ENCODE measurements around the gene IL1RAPL1. TPM values are rescaled to one million over a fixed set of nuclear protein-coding genes. Genes with fewer than 3 reads are reported as not detected.

Gene IL1RAPL1
- total RNA-seq, 5 donors from 2014 or later (not counting 1 experiment from before 2014, with no cell fraction given): not detected

GRCh38 chrX:29071525-29072320 is 484.5 kb downstream of the IL1RAPL1 start:
- H3K27me3 ChIP-seq (replicated peaks in 1 of 2; ENCODE audit: control insufficient read depth in 2 of 2, extremely low read depth in 1 of 2, insufficient read depth in 2 of 2, low read length in 1 of 2): no peaks in the 10 kb centered on the region
- WGBS (ENCODE audit: insufficient coverage): no CpG with 5 or more reads among the region's 5 CpGs
- Mint-ChIP-seq H3K27ac (no peak overlapping the region), H3K9me3 (peaks cover 0 to 3% (median 3%) of the 10 kb centered on the region in 3 donors), H3K4me1 (no peaks in the 10 kb centered on the region), H3K4me3 (no peak overlapping the region), H3K36me3 (no peaks in the 10 kb centered on the region), H3K27me3 (no peaks in the 10 kb centered on the region)
- no peaks in the 10 kb centered on the region for H3K4me1 ChIP-seq (ENCODE audit: control insufficient read depth in 1 of 2, extremely low read depth in 1 of 2, insufficient read depth in 2 of 2, low read length in 2 of 2)
- DNase-seq (no peak), ATAC-seq (replicated peaks in 1 of 4) (no peak)
- H3K4me3 ChIP-seq (ENCODE audit: control insufficient read depth in 1 of 2, extremely low read depth in 1 of 2, low read length in 1 of 2): no peak overlapping the region
- CTCF ChIA-PET: no interaction called here
- POLR2A ChIA-PET: no interaction called here
- no peak overlapping the region for H3K27ac ChIP-seq (ENCODE audit: low read length)
- no peaks in the 10 kb centered on the region for H3K36me3 ChIP-seq (ENCODE audit: control insufficient read depth in 2 of 2, extremely low read depth in 1 of 2, insufficient read depth in 1 of 2, low read length in 1 of 2)
- H3K9me3 ChIP-seq: no peaks in the 10 kb centered on the region

DNA sequence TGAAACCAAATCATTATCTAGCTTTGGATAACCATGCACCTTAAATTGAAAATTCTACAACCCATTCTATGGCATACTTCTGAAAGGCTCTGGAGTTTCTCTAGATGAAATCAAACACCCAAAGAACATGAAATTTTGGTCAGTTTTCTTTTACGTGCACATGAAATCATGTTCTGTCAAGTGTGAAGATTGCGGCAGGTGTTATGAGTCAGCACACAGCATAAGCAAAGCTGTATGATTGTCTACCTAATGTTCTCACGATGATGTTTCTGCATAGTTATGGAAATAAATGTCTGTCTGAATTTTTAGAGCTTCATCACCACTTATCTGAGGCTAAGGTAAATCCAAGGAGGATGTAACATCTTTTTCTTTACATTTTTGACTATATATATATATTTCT is 495.3 kb downstream of the IL1RAPL1 start:
- no peaks in the 10 kb centered on the region for H3K9me3 ChIP-seq
- Mint-ChIP-seq H3K27me3 (no peaks in the 10 kb centered on the region), H3K36me3 (no peaks in the 10 kb centered on the region)

DNA sequence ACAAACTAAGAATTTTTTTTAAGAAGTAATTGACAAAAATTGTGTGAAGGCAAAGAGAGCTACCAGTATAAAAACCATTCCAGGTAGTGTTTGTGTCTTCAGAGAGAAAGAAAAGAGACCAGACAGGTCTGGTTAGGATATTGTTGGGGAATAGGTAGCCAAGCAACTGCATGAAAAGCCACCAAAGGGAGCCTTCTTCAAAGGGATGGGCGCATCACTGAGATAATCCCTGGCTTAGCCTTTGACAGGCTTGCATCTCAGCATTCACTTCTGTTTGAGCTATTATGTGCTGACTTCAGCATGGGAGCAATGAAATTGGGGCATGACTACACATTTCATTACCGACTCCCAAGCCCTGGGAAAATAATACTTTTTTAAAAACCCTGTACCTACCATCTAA is 496.6 kb downstream of the IL1RAPL1 start:
- ChIA-PET CTCF (no interaction called here), POLR2A (no interaction called here)
- Histone ChIP-seq H3K4me1 (ENCODE audit: control insufficient read depth in 1 of 2, extremely low read depth in 1 of 2, insufficient read depth in 2 of 2, low read length in 2 of 2) (no peaks in the 10 kb centered on the region), H3K9me3 (no peaks in the 10 kb centered on the region), H3K27me3 (replicated peaks in 1 of 2; ENCODE audit: control insufficient read depth in 2 of 2, extremely low read depth in 1 of 2, insufficient read depth in 2 of 2, low read length in 1 of 2) (no peaks in the 10 kb centered on the region), H3K4me3 (ENCODE audit: control insufficient read depth in 1 of 2, extremely low read depth in 1 of 2, low read length in 1 of 2) (no peak overlapping the region), H3K36me3 (ENCODE audit: control insufficient read depth in 2 of 2, extremely low read depth in 1 of 2, insufficient read depth in 1 of 2, low read length in 1 of 2) (no peaks in the 10 kb centered on the region), H3K27ac (ENCODE audit: low read length) (no peak overlapping the region)
- no CpG with 5 or more reads among the region's 2 CpGs for WGBS (ENCODE audit: insufficient coverage)
- H3K9me3 Mint-ChIP-seq: peaks cover 0 to 5% (median 4%) of the 10 kb centered on the region in 3 donors
- H3K27me3 Mint-ChIP-seq: no peaks in the 10 kb centered on the region
- H3K36me3 Mint-ChIP-seq: no peaks in the 10 kb centered on the region
- H3K4me1 Mint-ChIP-seq: no peaks in the 10 kb centered on the region
- no peak overlapping the region for H3K27ac Mint-ChIP-seq
- no peak for DNase-seq
- H3K4me3 Mint-ChIP-seq: no peak overlapping the region
- ATAC-seq (replicated peaks in 1 of 4): no peak

More for the DNA sequence above, 495.3 kb downstream of the IL1RAPL1 start:
- H3K9me3 Mint-ChIP-seq: peaks cover 0 to 8% (median 4%) of the 10 kb centered on the region in 3 donors
- Histone ChIP-seq H3K4me1 (ENCODE audit: control insufficient read depth in 1 of 2, extremely low read depth in 1 of 2, insufficient read depth in 2 of 2, low read length in 2 of 2) (no peaks in the 10 kb centered on the region), H3K27ac (ENCODE audit: low read length) (no peak overlapping the region), H3K27me3 (replicated peaks in 1 of 2; ENCODE audit: control insufficient read depth in 2 of 2, extremely low read depth in 1 of 2, insufficient read depth in 2 of 2, low read length in 1 of 2) (no peaks in the 10 kb centered on the region), H3K36me3 (ENCODE audit: control insufficient read depth in 2 of 2, extremely low read depth in 1 of 2, insufficient read depth in 1 of 2, low read length in 1 of 2) (no peaks in the 10 kb centered on the region), H3K4me3 (ENCODE audit: control insufficient read depth in 1 of 2, extremely low read depth in 1 of 2, low read length in 1 of 2) (no peak overlapping the region)
- no CpG with 5 or more reads among the region's 3 CpGs for WGBS (ENCODE audit: insufficient coverage)
- no peak for ATAC-seq (replicated peaks in 1 of 4)
- no peaks in the 10 kb centered on the region for H3K4me1 Mint-ChIP-seq
- ChIA-PET POLR2A (no interaction called here), CTCF (no interaction called here)
- H3K4me3 Mint-ChIP-seq: no peak overlapping the region
- no peak for DNase-seq
- no peak overlapping the region for H3K27ac Mint-ChIP-seq

DNA sequence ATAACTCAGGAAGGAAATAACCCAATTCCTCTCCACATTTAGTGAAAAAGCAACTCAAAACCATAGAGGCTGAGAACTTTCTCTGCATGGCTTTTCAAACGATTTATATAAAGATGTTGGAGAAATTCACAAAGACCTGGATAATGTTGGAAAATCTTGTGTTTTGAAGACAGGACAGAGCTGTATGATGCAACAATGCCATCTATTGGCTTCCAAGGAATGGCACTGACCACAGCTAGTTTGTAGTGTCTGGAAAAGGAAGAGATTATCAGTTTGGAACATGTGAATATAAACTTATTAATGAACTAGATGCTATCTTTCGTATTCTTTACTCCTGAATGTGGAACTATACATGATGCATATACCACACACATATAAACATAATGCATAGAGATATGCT is 503.6 kb downstream of the IL1RAPL1 start:
- H3K27ac Mint-ChIP-seq: no peak overlapping the region
- no peaks in the 10 kb centered on the region for H3K4me1 ChIP-seq (ENCODE audit: control insufficient read depth in 1 of 2, extremely low read depth in 1 of 2, insufficient read depth in 2 of 2, low read length in 2 of 2)
- H3K27me3 Mint-ChIP-seq: no peaks in the 10 kb centered on the region
- H3K36me3 ChIP-seq (ENCODE audit: control insufficient read depth in 2 of 2, extremely low read depth in 1 of 2, insufficient read depth in 1 of 2, low read length in 1 of 2): no peaks in the 10 kb centered on the region
- H3K27me3 ChIP-seq (replicated peaks in 1 of 2; ENCODE audit: control insufficient read depth in 2 of 2, extremely low read depth in 1 of 2, insufficient read depth in 2 of 2, low read length in 1 of 2): no peaks in the 10 kb centered on the region
- H3K9me3 Mint-ChIP-seq: peaks cover 0 to 2% (median 0%) of the 10 kb centered on the region in 3 donors
- H3K4me1 Mint-ChIP-seq: no peaks in the 10 kb centered on the region
- no peak for ATAC-seq (replicated peaks in 1 of 4)
- CTCF ChIA-PET: no interaction called here
- no peaks in the 10 kb centered on the region for H3K36me3 Mint-ChIP-seq
- no peak for DNase-seq
- H3K4me3 Mint-ChIP-seq: no peak overlapping the region
- POLR2A ChIA-PET: no interaction called here
- H3K9me3 ChIP-seq: no peaks in the 10 kb centered on the region
- H3K4me3 ChIP-seq (ENCODE audit: control insufficient read depth in 1 of 2, extremely low read depth in 1 of 2, low read length in 1 of 2): no peak overlapping the region
- no peak overlapping the region for H3K27ac ChIP-seq (ENCODE audit: low read length)
- no CpG with 5 or more reads among the region's 2 CpGs for WGBS (ENCODE audit: insufficient coverage)

GRCh38 chrX:29107231-29107630 is 520.0 kb downstream of the IL1RAPL1 start:
- ATAC-seq (replicated peaks in 1 of 4): no peak
- Mint-ChIP-seq H3K4me1 (no peaks in the 10 kb centered on the region), H3K4me3 (no peak overlapping the region), H3K36me3 (no peaks in the 10 kb centered on the region), H3K27me3 (no peaks in the 10 kb centered on the region), H3K9me3 (peaks cover 3 to 6% (median 6%) of the 10 kb centered on the region in 3 donors), H3K27ac (no peak overlapping the region)
- no CpG with 5 or more reads among the region's 1 CpG for WGBS (ENCODE audit: insufficient coverage)
- H3K4me3 ChIP-seq (ENCODE audit: control insufficient read depth in 1 of 2, extremely low read depth in 1 of 2, low read length in 1 of 2): no peak overlapping the region
- POLR2A ChIA-PET: no interaction called here
- H3K36me3 ChIP-seq (ENCODE audit: control insufficient read depth in 2 of 2, extremely low read depth in 1 of 2, insufficient read depth in 1 of 2, low read length in 1 of 2): no peaks in the 10 kb centered on the region
- CTCF ChIA-PET: no interaction called here
- H3K27ac ChIP-seq (ENCODE audit: low read length): no peak overlapping the region
- H3K9me3 ChIP-seq: no peaks in the 10 kb centered on the region
- H3K4me1 ChIP-seq (ENCODE audit: control insufficient read depth in 1 of 2, extremely low read depth in 1 of 2, insufficient read depth in 2 of 2, low read length in 2 of 2): no peaks in the 10 kb centered on the region
- no peak for DNase-seq
- no peaks in the 10 kb centered on the region for H3K27me3 ChIP-seq (replicated peaks in 1 of 2; ENCODE audit: control insufficient read depth in 2 of 2, extremely low read depth in 1 of 2, insufficient read depth in 2 of 2, low read length in 1 of 2)

GRCh38 chrX:29110041-29110440 is 522.8 kb downstream of the IL1RAPL1 start:
- Mint-ChIP-seq H3K4me3 (no peak overlapping the region), H3K9me3 (peaks cover 0 to 3% (median 3%) of the 10 kb centered on the region in 3 donors), H3K27ac (no peak overlapping the region), H3K27me3 (no peaks in the 10 kb centered on the region), H3K36me3 (no peaks in the 10 kb centered on the region), H3K4me1 (no peaks in the 10 kb centered on the region)
- no peaks in the 10 kb centered on the region for H3K27me3 ChIP-seq (replicated peaks in 1 of 2; ENCODE audit: control insufficient read depth in 2 of 2, extremely low read depth in 1 of 2, insufficient read depth in 2 of 2, low read length in 1 of 2)
- ATAC-seq (replicated peaks in 1 of 4): no peak
- no peaks in the 10 kb centered on the region for H3K4me1 ChIP-seq (ENCODE audit: control insufficient read depth in 1 of 2, extremely low read depth in 1 of 2, insufficient read depth in 2 of 2, low read length in 2 of 2)
- no CpG with 5 or more reads among the region's 3 CpGs for WGBS (ENCODE audit: insufficient coverage)
- H3K9me3 ChIP-seq: no peaks in the 10 kb centered on the region
- H3K4me3 ChIP-seq (ENCODE audit: control insufficient read depth in 1 of 2, extremely low read depth in 1 of 2, low read length in 1 of 2): no peak overlapping the region
- DNase-seq: no peak
- no peak overlapping the region for H3K27ac ChIP-seq (ENCODE audit: low read length)
- POLR2A ChIA-PET: no interaction called here
- CTCF ChIA-PET: interaction anchor here in 1 of 2 donors (0.5 kb wide), 1 partner anchor 15 kb away, joined by 5 read pairs; no protein-coding TSS in a partner anchor
- no peaks in the 10 kb centered on the region for H3K36me3 ChIP-seq (ENCODE audit: control insufficient read depth in 2 of 2, extremely low read depth in 1 of 2, insufficient read depth in 1 of 2, low read length in 1 of 2)

All from T-cell (primary cell).